ENCODE data around the gene C1orf35.

The C1orf35 gene

GRCh38 chr1:228095938-228096337 lies 7.2 kb downstream of the C1orf35 start:
- Histone ChIP-seq H3K4me3 (no peak overlapping the region), H3K27ac (no peak overlapping the region), H3K27me3 (no peaks in the 10 kb centered on the region), H4K20me1 (peaks cover 100% of the 10 kb centered on the region in 11 experiments), H3K9me3 (replicated peaks in 1 of 11) (peaks cover 15 to 48% (median 45%) of the 10 kb centered on the region in 11 experiments), H3K9ac (peak overlapping the region in 2 of 11 experiments; percentile 2 to 5; a peak in 3 of 22 replicates), H3K36me3 (peaks cover 99 to 100% (median 100%) of the 10 kb centered on the region in 11 experiments), H3K4me1 (peaks cover 3 to 35% (median 5%) of the 10 kb centered on the region in 10 experiments; a peak in 18 of 20 replicates), H3K4me2 (peak overlapping the region in 1 of 11 experiments; percentile 5; a peak in 1 of 22 replicates)
- TF ChIP-seq Cebpa-rat (IDR thresholded peaks at IDR 0.05): no peak

DNA sequence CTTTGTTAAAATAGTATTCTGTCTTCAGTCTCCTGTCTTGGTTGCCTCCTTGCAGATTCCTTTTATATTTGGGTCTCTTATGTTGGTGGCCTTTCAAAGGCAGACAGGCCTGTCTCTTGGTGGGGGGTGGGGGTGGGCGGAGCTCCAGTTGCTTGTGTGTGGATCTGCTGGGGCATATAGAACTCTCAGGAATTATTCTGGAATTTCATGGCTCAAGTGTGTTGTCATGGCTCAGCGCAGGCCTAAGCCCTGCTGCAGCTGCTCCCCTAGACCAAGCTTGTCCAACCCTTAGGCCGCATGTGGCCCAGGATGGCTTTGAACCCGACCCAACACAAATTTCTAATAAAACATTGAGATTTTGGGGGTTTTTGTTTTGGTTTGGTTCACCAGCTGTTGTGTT lies 8.0 kb downstream of the C1orf35 start:
- Histone ChIP-seq H3K4me2 (peak overlapping the region in 1 of 11 experiments; percentile 5; a peak in 1 of 22 replicates), H3K4me1 (peaks cover 5 to 41% (median 8%) of the 10 kb centered on the region in 10 experiments), H3K9me3 (replicated peaks in 1 of 11) (peaks cover 15 to 55% (median 53%) of the 10 kb centered on the region in 11 experiments), H4K20me1 (peaks cover 100% of the 10 kb centered on the region in 11 experiments), H3K27me3 (no peaks in the 10 kb centered on the region), H3K9ac (no peak overlapping the region), H3K36me3 (peaks cover 98 to 100% (median 100%) of the 10 kb centered on the region in 11 experiments), H3K4me3 (no peak overlapping the region), H3K27ac (no peak overlapping the region)
- no peak for TF ChIP-seq Cebpa-rat (IDR thresholded peaks at IDR 0.05)

GRCh38 chr1:228094432-228095016 lies 8.6 kb downstream of the C1orf35 start:
- Histone ChIP-seq H3K4me1 (peaks cover 11 to 41% (median 14%) of the 10 kb centered on the region in 10 experiments), H4K20me1 (peaks cover 100% of the 10 kb centered on the region in 11 experiments), H3K9me3 (replicated peaks in 1 of 11) (peaks cover 15 to 57% (median 55%) of the 10 kb centered on the region in 11 experiments), H3K4me2 (no peak overlapping the region), H3K27ac (no peak overlapping the region), H3K36me3 (peaks cover 98 to 100% (median 100%) of the 10 kb centered on the region in 11 experiments), H3K4me3 (peak overlapping the region in 6 of 10 experiments; percentile 3 to 32 (median 18); a peak in 4 of 20 replicates), H3K27me3 (no peaks in the 10 kb centered on the region), H3K9ac (no peak overlapping the region)
- TF ChIP-seq Cebpa-rat (IDR thresholded peaks at IDR 0.05): no peak

GRCh38 chr1:228093050-228093906 lies 9.8 kb downstream of the C1orf35 start:
- Histone ChIP-seq H3K9me3 (replicated peaks in 1 of 11) (peaks cover 15 to 57% (median 55%) of the 10 kb centered on the region in 11 experiments), H4K20me1 (peaks cover 100% of the 10 kb centered on the region in 11 experiments), H3K9ac (no peak overlapping the region), H3K27me3 (no peaks in the 10 kb centered on the region), H3K4me2 (no peak overlapping the region; a peak in 1 of 22 replicates), H3K27ac (no peak overlapping the region), H3K4me1 (peaks cover 24 to 53% (median 26%) of the 10 kb centered on the region in 10 experiments), H3K4me3 (peak overlapping the region in 5 of 10 experiments; percentile 14 to 41 (median 17); a peak in 6 of 20 replicates), H3K36me3 (peaks cover 92 to 100% (median 99%) of the 10 kb centered on the region in 11 experiments)
- no peak for TF ChIP-seq Cebpa-rat (IDR thresholded peaks at IDR 0.05)

DNA sequence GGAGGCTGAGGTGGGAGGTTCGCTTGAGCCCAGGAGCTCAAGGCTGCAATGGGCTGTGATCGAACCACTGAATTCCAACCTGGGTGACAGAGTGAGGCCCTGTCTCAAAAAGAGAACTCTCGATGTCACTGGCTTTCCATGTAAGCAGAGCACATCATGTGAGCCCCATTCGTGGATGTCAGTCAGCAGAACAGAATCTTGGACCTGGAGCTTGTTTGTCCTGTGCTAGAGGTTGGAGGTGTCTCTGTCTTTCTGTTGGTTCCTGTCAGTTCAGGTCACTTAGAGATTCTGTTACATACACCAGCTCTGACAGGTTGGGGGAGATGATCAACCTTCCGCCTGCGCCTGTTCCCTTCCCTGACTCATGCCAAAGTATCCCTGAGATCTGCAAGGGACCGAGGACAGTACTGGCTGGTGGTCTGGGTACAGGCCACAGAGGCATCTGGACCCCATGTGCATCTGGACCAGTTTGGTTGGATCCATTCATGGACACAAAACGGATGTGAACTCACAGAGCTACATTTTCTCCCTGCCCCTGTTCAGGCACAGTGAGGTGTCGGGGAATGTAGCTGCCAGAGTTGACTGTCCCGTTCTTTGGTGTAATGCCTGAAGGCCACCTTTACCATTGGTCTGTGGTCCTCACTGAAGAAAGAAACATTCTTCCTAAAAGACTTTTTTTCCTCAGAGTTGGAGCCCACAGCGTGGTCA lies 10.6 kb downstream of the C1orf35 start:
- TF ChIP-seq Cebpa-rat (IDR thresholded peaks at IDR 0.05): no peak
- Histone ChIP-seq H3K4me3 (peak overlapping the region in 3 of 10 experiments; percentile 14 to 41 (median 25); a peak in 5 of 20 replicates), H3K9ac (no peak overlapping the region), H3K36me3 (peaks cover 84 to 100% (median 99%) of the 10 kb centered on the region in 11 experiments), H3K4me2 (no peak overlapping the region; a peak in 1 of 22 replicates), H4K20me1 (peaks cover 100% of the 10 kb centered on the region in 11 experiments), H3K27me3 (no peaks in the 10 kb centered on the region), H3K27ac (no peak overlapping the region), H3K4me1 (peaks cover 32 to 61% (median 34%) of the 10 kb centered on the region in 10 experiments), H3K9me3 (replicated peaks in 1 of 11) (peaks cover 15 to 57% (median 55%) of the 10 kb centered on the region in 11 experiments)

DNA sequence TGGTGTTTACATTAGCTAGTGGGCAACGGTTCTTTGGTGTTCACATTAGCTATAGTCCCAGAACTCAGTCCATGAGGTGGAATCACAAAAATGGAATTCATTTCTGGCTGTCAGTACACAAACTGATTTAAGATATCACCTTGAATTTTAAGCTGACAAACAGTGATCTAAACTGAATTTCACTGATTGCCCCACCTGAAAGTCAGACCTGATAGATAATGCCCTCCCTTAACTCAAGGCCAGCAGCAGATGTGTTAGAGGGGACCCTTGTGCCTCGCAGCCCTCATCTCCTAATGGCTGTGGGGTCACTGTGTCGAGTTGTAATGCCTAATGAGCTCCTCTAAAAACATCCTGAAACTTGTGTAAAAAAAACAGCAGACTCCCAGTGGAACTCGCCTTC lies 12.0 kb downstream of the C1orf35 start:
- Histone ChIP-seq H3K4me1 (peaks cover 46 to 75% (median 48%) of the 10 kb centered on the region in 10 experiments), H3K4me2 (peak overlapping the region in 5 of 11 experiments; percentile 90 to 98 (median 97); a peak in 7 of 22 replicates), H3K27me3 (no peaks in the 10 kb centered on the region), H4K20me1 (peaks cover 100% of the 10 kb centered on the region in 11 experiments), H3K9ac (no peak overlapping the region), H3K36me3 (peaks cover 74 to 100% (median 97%) of the 10 kb centered on the region in 11 experiments), H3K9me3 (replicated peaks in 1 of 11) (peaks cover 15 to 57% (median 55%) of the 10 kb centered on the region in 11 experiments), H3K4me3 (0 out of 20 replicates have a peak overlapping the region, but pooled peaks of 1 of the 10 experiments have one; percentile 6), H3K27ac (no peak overlapping the region)
- TF ChIP-seq Cebpa-rat (IDR thresholded peaks at IDR 0.05): no peak

DNA sequence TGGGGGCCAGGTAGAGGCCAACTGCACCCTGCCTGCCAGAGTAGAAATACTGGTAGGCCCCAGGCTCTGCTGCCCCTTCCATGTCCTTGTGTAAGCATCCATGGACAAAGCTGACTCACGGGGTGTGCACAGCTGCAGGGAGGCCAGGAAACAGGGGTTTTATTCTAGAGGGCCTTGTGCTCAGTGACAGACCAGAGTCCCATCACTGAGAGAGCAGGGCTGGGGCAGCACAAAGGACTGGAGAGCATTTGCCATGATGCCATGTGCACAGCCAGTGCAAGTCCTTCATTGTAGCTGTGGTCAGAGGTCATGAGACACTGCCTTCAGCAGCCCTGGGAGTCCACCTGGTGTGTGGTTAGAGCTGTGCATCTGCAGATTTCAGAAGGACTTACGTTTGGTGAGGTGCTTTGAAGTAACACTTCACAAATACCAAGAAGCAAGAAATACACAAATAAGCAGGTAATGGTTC lies 12.5 kb downstream of the C1orf35 start:
- peaks cover 50 to 80% (median 52%) of the 10 kb centered on the region in 10 experiments for H3K4me1 ChIP-seq
- peaks cover 15 to 57% (median 55%) of the 10 kb centered on the region in 11 experiments for H3K9me3 ChIP-seq (replicated peaks in 1 of 11)

More for the DNA sequence above, 12.5 kb downstream of the C1orf35 start:
- H3K4me2 ChIP-seq: peak overlapping the region; percentile 90 to 98 (median 97); a peak in 21 of 22 replicates
- no peaks in the 10 kb centered on the region for H3K27me3 ChIP-seq
- H4K20me1 ChIP-seq: peaks cover 100% of the 10 kb centered on the region in 11 experiments
- H3K9ac ChIP-seq: peak overlapping the region in 3 of 11 experiments; percentile 23 to 56 (median 33); a peak in 1 of 22 replicates
- H3K36me3 ChIP-seq: peaks cover 70 to 100% (median 96%) of the 10 kb centered on the region in 11 experiments
- no peak for TF ChIP-seq Cebpa-rat (IDR thresholded peaks at IDR 0.05)
- H3K27ac ChIP-seq: peak overlapping the region in 3 of 11 experiments; percentile 29 to 64 (median 35); a peak in 1 of 22 replicates
- H3K4me3 ChIP-seq: peak overlapping the region in 3 of 10 experiments; percentile 6 to 38 (median 18); a peak in 1 of 20 replicates

All from BLaER1 treated with 17β-estradiol and CSF1 and Interleukin-3, amounts not matched to agents 10 nM and 100 nM (cell line).